ENCODE results near the gene MTHFSD.

DNA sequence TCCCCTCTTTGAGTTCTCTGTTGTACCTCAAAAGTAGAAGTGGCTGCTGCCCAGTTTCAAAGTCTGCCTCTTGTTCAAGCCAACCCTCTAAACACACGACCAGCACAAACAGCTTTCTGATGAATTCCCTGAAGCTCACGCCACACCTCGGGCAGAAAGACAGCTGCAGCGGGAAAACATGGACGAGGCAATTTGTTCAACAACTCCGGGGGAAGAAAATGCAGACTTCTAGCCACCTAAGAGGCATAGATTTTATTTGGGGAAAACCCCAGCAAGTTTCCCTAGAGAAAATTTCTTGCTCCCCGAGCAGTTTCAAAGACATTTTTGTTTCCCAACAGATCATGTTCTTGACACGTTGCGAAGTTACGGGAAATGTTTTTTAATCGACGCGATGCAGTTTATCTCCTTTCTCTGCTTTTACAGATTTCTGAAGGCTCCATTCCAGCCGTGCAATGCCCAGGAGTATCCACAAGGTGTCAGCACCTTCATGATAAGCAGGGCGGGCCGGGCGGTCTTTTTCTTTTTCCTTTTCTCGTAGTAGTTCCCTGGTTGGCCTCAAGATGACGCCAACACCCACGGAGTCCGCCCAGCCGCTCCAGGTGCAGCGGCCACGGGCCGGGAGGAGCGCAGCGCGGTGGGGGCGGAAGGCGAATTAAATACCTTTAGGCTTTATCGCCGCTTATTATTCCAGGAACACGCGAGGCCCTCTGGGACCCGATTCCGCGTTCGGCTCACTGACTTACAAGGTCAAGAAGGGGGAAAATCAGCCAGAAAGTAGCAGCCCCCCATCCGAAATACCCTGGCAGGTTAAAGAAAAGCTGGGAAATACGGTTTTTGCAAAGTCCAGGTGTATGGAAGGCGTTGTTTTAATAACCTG lies 8.7 kb upstream of the MTHFSD start:
- TF ChIP-seq CHD2 (IDR thresholded peaks at IDR 0.05; ENCODE audit: low read length) (no peak), SP1 (IDR thresholded peaks at IDR 0.05; ENCODE audit: low read depth, low read length) (no peak), JUND (IDR thresholded peaks at IDR 0.05; ENCODE audit: low read length) (no peak; the same call in 1 of the 2 replicates), CTCF (IDR thresholded peaks at IDR 0.05; ENCODE audit: control extremely low read depth in 1 of 3, insufficient read depth in 1 of 3, low read depth in 1 of 3, low read length in 3 of 3) (peak; percentile 82 to 99 (median 97)), YY1 (IDR thresholded peaks at IDR 0.05; ENCODE audit: low read depth, low read length) (no peak), TCF12 (IDR thresholded peaks at IDR 0.05; ENCODE audit: low read depth, low read length) (peak; percentile 89; the same call in 1 of the 2 replicates), SRF (IDR thresholded peaks at IDR 0.05; ENCODE audit: low read depth, low read length) (no peak), EZH2 (IDR thresholded peaks at IDR 0.05; ENCODE audit: low read depth, low read length, severe bottlenecking) (no peak)
- TF ChIP-seq, protein P1, sequence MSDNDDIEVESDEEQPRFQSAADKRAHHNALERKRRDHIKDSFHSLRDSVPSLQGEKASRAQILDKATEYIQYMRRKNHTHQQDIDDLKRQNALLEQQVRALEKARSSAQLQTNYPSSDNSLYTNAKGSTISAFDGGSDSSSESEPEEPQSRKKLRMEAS (IDR thresholded peaks at IDR 0.05), result no peak

Measured in H1 (cell line).